SHP77 (cell line): ENCODE results near the gene OTOS.

Experiments
- DNase-seq, 2 experiments: peaks; one replicate each; lab custom pipeline; 2025; lab: John Stamatoyannopoulos, UW

OTOS gene

GRCh38 chr2:240136013-240136670, 4.3 kb downstream of the OTOS start, which contains the start of gene COPS9:
Gene COPS9 (minus strand): TSS chr2:240136305. CDS start chr2:240136284, 21 bp downstream.
- DNase-seq: peak; percentile 71 to 75

GRCh38 chr2:240135706-240136012, 4.8 kb downstream of the OTOS start:
- DNase-seq: no peak

GRCh38 chr2:240134956-240135520, 5.4 kb downstream of the OTOS start:
- DNase-seq: no peak

- no peak for DNase-seq
Observed at GRCh38 chr2:240134466-240134865, 6.0 kb downstream of the OTOS start.

GRCh38 chr2:240133401-240133800, 7.1 kb downstream of the OTOS start:
- DNase-seq: no peak

GRCh38 chr2:240132651-240132980, 7.8 kb downstream of the OTOS start:
- DNase-seq: no peak

GRCh38 chr2:240131941-240132650, 8.4 kb downstream of the OTOS start:
- DNase-seq: no peak

GRCh38 chr2:240131296-240131695, 9.2 kb downstream of the OTOS start:
- DNase-seq: no peak

- DNase-seq: no peak
Observed at GRCh38 chr2:240130393-240131195, 9.9 kb downstream of the OTOS start.

- no peak for DNase-seq
Observed at GRCh38 chr2:240129731-240130392, 10.6 kb downstream of the OTOS start.

GRCh38 chr2:240129311-240129710, 11.1 kb downstream of the OTOS start:
- DNase-seq: no peak

GRCh38 chr2:240128608-240129145, 11.8 kb downstream of the OTOS start:
- no peak for DNase-seq

GRCh38 chr2:240127911-240128607, 12.4 kb downstream of the OTOS start:
- no peak for DNase-seq

- no peak for DNase-seq
Observed at GRCh38 chr2:240127191-240127750, 13.2 kb downstream of the OTOS start.

- no peak for DNase-seq
Observed at GRCh38 chr2:240126731-240127130, 13.7 kb downstream of the OTOS start.

- DNase-seq: no peak
Observed at GRCh38 chr2:240125742-240126141, 14.7 kb downstream of the OTOS start.

GRCh38 chr2:240124651-240125030, 15.8 kb downstream of the OTOS start:
- no peak for DNase-seq

- no peak for DNase-seq
Observed at GRCh38 chr2:240123821-240124650, 16.4 kb downstream of the OTOS start.

GRCh38 chr2:240121675-240122074, 18.8 kb downstream of the OTOS start:
- DNase-seq: no peak

GRCh38 chr2:240121190-240121589, 19.3 kb downstream of the OTOS start:
- DNase-seq: no peak
